ENCODE data around the gene AAMP.
"Not testable (repeated sequence)": the region's sequence is repeated elsewhere in the genome, so short reads cannot be mapped to it uniquely, and the experiment has no call there.

Gene AAMP

GRCh38 chr2:218273908-218274249 lies 3.9 kb upstream of the AAMP start:
- DNase-seq = no peak

- not testable (repeated sequence) for DNase-seq
Measured at GRCh38 chr2:218273214-218273907, 3.4 kb upstream of the AAMP start.

GRCh38 chr2:218272531-218273212 lies 2.7 kb upstream of the AAMP start:
- DNase-seq = peak; percentile 75

GRCh38 chr2:218271865-218272530 lies 2.1 kb upstream of the AAMP start:
- DNase-seq = no peak

GRCh38 chr2:218271487-218271797 lies 1.5 kb upstream of the AAMP start:
- DNase-seq = no peak

GRCh38 chr2:218270721-218271486 lies 967 bp upstream of the AAMP start:
- DNase-seq = no peak

GRCh38 chr2:218267259-218267658 lies 2.7 kb downstream of the AAMP start:
- no peak for DNase-seq

GRCh38 chr2:218266316-218266979 lies 3.5 kb downstream of the AAMP start:
- DNase-seq = no peak

GRCh38 chr2:218265626-218266025 lies 4.3 kb downstream of the AAMP start:
- DNase-seq = no peak

GRCh38 chr2:218264773-218265561 lies 5.0 kb downstream of the AAMP start:
- DNase-seq = no peak

- DNase-seq = no peak
Measured at GRCh38 chr2:218263817-218264641, 5.9 kb downstream of the AAMP start.

GRCh38 chr2:218262631-218263586 lies 7.0 kb downstream of the AAMP start:
- DNase-seq = no peak

GRCh38 chr2:218262237-218262600 lies 7.7 kb downstream of the AAMP start:
- no peak for DNase-seq

GRCh38 chr2:218261423-218262236 lies 8.3 kb downstream of the AAMP start:
- no peak for DNase-seq

GRCh38 chr2:218260742-218261422 lies 9.1 kb downstream of the AAMP start, which contains the start of gene GPBAR1:
TSS of gene GPBAR1 (plus strand) at chr2:218261015. CDS start at chr2:218262725, 1,710 bp downstream.
- DNase-seq = no peak

GRCh38 chr2:218260166-218260565 lies 9.8 kb downstream of the AAMP start:
- no peak for DNase-seq

GRCh38 chr2:218259099-218259961 lies 10.6 kb downstream of the AAMP start:
- no peak for DNase-seq
